Endothelial cell (in vitro differentiated cells): ENCODE measurements around the gene SOBP. TPM values are rescaled to one million over a fixed set of nuclear protein-coding genes. Genes with fewer than 3 reads are reported as not detected.

Experiments used
- DNase-seq: peaks from one replicate; pipeline ENCODE4 v3.0.0; 2021; ENCODE audit warnings: low spot score
- H3K27ac Mint-ChIP-seq: one replicate; pipeline ENCODE4 v1.8.0; 2021; ENCODE audit warnings: mixed read lengths, inconsistent platforms; ENCODE audit not compliant: unreplicated experiment
- H3K27me3 Mint-ChIP-seq: one replicate; pipeline ENCODE4 v1.8.0; 2021; ENCODE audit warnings: mild to moderate bottlenecking, moderate library complexity, mixed read lengths, inconsistent platforms; ENCODE audit not compliant: unreplicated experiment
- H3K36me3 Mint-ChIP-seq: one replicate; pipeline ENCODE4 v1.8.0; 2021; ENCODE audit warnings: mild to moderate bottlenecking, low read depth, mixed read lengths, inconsistent platforms; ENCODE audit not compliant: unreplicated experiment
- H3K4me1 Mint-ChIP-seq: one replicate; pipeline ENCODE4 v1.8.0; 2021; ENCODE audit warnings: mild to moderate bottlenecking, mixed read lengths, inconsistent platforms; ENCODE audit not compliant: unreplicated experiment
- H3K4me3 Mint-ChIP-seq: one replicate; pipeline ENCODE4 v1.8.0; 2021; ENCODE audit warnings: mild to moderate bottlenecking, mixed read lengths, inconsistent platforms; ENCODE audit not compliant: unreplicated experiment
- H3K9me3 Mint-ChIP-seq: one replicate; pipeline ENCODE4 v1.8.0; 2021; ENCODE audit warnings: mixed read lengths, inconsistent platforms; ENCODE audit not compliant: unreplicated experiment
- total RNA-seq: library from RNA; stranded (reverse); fragmentation: NEBNext Ultra II Directional; extraction: Animal tissue kit (Norgen Biotek cat#: 25700); gene quantifications from one replicate; pipeline ENCODE4 v1.2.1, GENCODE V29; 2021; ENCODE audit not compliant: unreplicated experiment
- TF ChIP-seq, protein P1 (sequence below): fragments of 200-600 bp; sonication (generic); IDR thresholded peaks from one replicate; pipeline ENCODE4 v1.5.0; 2021; ENCODE audit warnings: antibody characterized with exemption; ENCODE audit not compliant: unreplicated experiment

The SOBP gene
- total RNA-seq, 1 donor from 2014 or later = 1.5 TPM

DNA sequence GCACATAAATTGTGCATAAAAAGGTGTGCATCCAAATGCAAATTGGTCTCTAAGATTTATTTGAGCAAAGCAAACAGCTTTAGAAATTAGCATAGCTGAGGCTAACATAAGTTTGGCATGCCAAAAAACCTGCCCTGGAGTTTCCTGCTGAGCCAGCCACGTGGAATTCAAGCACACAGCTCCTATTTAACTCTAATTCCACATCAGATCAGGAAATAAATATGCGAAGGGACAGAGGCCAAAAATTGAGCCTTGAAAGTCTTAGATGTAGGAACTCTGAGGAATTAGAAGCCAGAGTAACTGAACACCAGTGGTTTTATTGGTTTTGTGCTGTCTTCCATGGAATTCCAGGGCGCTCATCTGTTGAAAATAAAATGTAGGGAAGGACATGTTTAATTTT is 19.6 kb downstream of the SOBP start:
- H3K36me3 Mint-ChIP-seq = no peaks in the 10 kb centered on the region
- peaks cover 10% of the 10 kb centered on the region for H3K4me1 Mint-ChIP-seq
- DNase-seq = no peak
- no peak overlapping the region for H3K27ac Mint-ChIP-seq
- TF ChIP-seq, protein P1, sequence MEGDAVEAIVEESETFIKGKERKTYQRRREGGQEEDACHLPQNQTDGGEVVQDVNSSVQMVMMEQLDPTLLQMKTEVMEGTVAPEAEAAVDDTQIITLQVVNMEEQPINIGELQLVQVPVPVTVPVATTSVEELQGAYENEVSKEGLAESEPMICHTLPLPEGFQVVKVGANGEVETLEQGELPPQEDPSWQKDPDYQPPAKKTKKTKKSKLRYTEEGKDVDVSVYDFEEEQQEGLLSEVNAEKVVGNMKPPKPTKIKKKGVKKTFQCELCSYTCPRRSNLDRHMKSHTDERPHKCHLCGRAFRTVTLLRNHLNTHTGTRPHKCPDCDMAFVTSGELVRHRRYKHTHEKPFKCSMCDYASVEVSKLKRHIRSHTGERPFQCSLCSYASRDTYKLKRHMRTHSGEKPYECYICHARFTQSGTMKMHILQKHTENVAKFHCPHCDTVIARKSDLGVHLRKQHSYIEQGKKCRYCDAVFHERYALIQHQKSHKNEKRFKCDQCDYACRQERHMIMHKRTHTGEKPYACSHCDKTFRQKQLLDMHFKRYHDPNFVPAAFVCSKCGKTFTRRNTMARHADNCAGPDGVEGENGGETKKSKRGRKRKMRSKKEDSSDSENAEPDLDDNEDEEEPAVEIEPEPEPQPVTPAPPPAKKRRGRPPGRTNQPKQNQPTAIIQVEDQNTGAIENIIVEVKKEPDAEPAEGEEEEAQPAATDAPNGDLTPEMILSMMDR = no peak
- H3K4me3 Mint-ChIP-seq = no peak overlapping the region
- no peaks in the 10 kb centered on the region for H3K9me3 Mint-ChIP-seq
- H3K27me3 Mint-ChIP-seq = no peaks in the 10 kb centered on the region

DNA sequence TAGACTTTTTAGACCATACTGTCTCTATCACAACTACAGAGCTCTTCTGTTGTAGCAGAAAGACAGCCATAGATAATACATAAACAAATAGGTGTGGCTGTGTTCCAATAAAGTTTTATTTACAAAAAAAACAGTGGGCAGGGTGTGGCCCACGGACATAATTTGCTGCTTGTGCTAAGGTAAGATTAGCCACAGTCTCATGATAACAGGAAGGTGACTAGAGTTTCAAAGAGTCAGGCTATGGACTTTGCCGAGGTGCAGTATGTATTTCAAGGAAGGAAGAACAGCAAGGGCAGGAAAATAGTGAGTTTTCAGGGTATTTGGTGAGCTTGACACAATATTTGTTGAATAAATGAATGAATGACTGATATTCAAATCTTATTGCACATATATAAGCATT is 20.2 kb downstream of the SOBP start:
- Mint-ChIP-seq H3K4me3 (no peak overlapping the region), H3K27me3 (no peaks in the 10 kb centered on the region), H3K9me3 (no peaks in the 10 kb centered on the region), H3K27ac (no peak overlapping the region), H3K4me1 (peaks cover 10% of the 10 kb centered on the region), H3K36me3 (no peaks in the 10 kb centered on the region)
- TF ChIP-seq, protein P1 = no peak
- no peak for DNase-seq

DNA sequence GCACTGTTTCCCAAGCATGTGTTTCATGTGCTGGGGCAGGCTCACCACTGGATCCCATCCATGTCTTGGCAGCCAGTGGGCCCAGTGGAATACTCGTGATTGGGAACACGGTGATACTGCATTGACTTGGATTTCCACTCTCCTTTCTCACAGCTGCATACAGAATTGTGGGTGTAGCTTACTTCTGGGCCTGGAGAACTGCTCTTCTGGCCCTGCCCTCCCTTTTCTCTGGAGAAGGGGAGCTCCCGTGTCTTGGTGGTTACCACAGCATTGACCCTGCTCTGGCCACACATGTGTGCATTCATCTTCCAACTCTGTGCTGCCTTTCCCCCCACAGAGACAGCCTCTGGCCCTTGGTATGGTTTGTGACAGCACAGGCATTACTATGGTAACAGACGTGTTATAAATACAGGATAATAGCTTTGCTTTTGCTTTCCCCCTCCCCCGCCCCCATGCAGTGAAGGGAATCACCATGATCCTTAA is 21.6 kb downstream of the SOBP start:
- H3K9me3 Mint-ChIP-seq = no peaks in the 10 kb centered on the region
- H3K4me3 Mint-ChIP-seq = no peak overlapping the region

DNA sequence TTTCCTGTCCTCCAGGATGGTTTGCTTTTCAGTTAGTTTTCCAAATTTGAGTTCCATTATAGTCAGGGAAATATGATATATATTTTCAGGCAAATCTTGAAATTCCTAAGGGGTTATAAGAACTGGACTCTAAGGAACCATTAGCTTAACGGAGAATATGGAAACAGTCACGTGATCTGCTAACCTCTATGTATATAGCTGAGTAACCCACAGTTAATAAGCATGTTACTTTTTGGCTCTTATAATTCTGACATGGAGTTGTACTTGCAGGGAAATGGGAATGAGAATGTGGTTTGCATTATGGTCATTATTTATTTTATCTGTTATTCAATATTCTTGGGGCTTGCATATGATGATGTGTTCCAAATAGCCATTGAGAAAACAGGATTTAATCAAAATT is 23.3 kb downstream of the SOBP start:
- H3K36me3 Mint-ChIP-seq = no peaks in the 10 kb centered on the region
- TF ChIP-seq, protein P1 = no peak
- no peak overlapping the region for H3K4me3 Mint-ChIP-seq

More for the DNA sequence above, 21.6 kb downstream of the SOBP start:
- H3K27ac Mint-ChIP-seq = no peak overlapping the region
- DNase-seq = no peak
- H3K4me1 Mint-ChIP-seq = peaks cover 10% of the 10 kb centered on the region
- H3K36me3 Mint-ChIP-seq = no peaks in the 10 kb centered on the region
- TF ChIP-seq, protein P1 = no peak
- no peaks in the 10 kb centered on the region for H3K27me3 Mint-ChIP-seq

DNA sequence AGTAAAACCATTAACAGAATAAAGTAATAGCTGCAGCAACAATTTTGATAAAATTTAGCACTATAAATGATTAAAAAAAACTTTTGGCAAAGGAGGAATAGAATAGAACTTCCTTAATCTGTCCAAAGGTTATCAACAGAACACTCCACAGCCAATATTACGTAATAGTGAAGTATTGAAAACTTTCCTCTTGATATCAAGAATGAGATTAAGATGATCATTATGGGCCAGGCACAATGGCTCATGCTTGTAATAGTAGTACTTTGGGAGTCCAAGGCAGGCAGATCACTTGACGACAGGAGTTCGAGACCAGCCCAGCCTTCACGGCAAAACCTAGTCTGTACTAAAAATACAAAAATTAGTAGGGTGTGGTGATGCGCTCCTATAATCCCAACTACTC is 26.0 kb downstream of the SOBP start:
- Mint-ChIP-seq H3K4me3 (no peak overlapping the region), H3K4me1 (peaks cover 7% of the 10 kb centered on the region), H3K27me3 (no peaks in the 10 kb centered on the region), H3K9me3 (no peaks in the 10 kb centered on the region), H3K27ac (no peak overlapping the region), H3K36me3 (no peaks in the 10 kb centered on the region)
- no peak for DNase-seq
- TF ChIP-seq, protein P1 = no peak

More for the DNA sequence above, 23.3 kb downstream of the SOBP start:
- no peak overlapping the region for H3K27ac Mint-ChIP-seq
- peaks cover 10% of the 10 kb centered on the region for H3K4me1 Mint-ChIP-seq
- H3K9me3 Mint-ChIP-seq = no peaks in the 10 kb centered on the region
- H3K27me3 Mint-ChIP-seq = no peaks in the 10 kb centered on the region
- no peak for DNase-seq
